ENCODE measurements around the gene CDK19.

CDK19 gene

DNA sequence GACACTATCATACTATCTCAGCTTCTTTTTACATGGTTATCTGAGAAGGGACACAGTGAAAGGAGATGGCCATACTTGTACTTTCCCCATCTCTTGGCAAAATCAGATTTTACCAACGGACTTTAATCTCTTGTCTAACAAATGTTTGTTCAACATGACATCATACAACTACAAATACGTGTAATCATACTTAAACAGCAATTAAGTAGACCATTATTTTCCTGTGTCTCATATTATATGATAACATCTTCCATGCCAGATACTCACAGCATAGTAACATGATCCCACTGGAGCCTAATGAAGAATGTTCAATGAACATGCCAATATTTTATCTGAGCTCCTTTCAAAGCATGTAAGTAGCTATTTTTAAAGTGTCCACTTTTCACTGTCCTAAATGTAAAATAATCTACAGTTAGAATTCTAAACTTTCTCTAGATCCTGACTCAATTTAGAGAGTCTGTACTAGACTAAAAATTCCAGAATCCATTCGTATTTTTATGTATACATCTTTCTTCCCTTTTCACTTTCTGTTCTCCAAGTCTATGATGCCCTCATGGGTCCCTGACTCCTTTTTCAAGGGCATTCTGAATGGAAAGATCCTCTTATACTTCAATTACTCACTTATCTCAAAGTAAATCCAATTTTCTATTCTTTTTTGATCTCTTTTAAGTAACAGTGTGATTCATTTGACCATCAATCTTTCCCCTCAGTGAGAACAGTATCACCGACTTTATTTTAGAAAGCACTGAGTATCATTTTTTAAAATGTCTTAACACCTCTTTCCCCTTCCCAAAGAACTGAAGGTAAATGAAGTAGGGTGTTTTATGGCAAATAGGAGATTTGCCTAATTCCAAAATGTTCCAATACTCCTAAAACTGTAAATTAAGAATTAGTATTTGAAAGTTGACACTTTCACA, 133.5 kb downstream of the CDK19 start:
- WGBS = 68% methylated on average over 3 of the region's 4 CpGs

GRCh38 chr6:110676396-110676795, 138.9 kb downstream of the CDK19 start:
- H2BK5ac ChIP-seq (ENCODE audit: low read depth, low read length, poor library complexity, severe bottlenecking) = no peak overlapping the region
- H3K18ac ChIP-seq (ENCODE audit: low read depth in 1 of 2, low read length in 2 of 2) = no peak overlapping the region
- no peak overlapping the region for H2AK5ac ChIP-seq (ENCODE audit: low read length, severe bottlenecking)
- no peak overlapping the region for H3K23ac ChIP-seq (ENCODE audit: low read length in 2 of 2)
- H3K27ac ChIP-seq (ENCODE audit: low read length, poor library complexity, severe bottlenecking) = no peak overlapping the region
- no peak overlapping the region for H3K4me2 ChIP-seq (ENCODE audit: low read length, poor library complexity, severe bottlenecking)
- no peak for DNase-seq
- H3K9ac ChIP-seq (ENCODE audit: low read length) = no peak overlapping the region
- H3K14ac ChIP-seq (ENCODE audit: low read length in 2 of 2) = no peak overlapping the region
- no peak overlapping the region for H2BK12ac ChIP-seq (ENCODE audit: low read length in 2 of 2)
- H3K4me3 ChIP-seq (ENCODE audit: insufficient read depth in 1 of 2, low read depth in 1 of 2, low read length in 2 of 2) = no peak overlapping the region
- H3K27me3 ChIP-seq (ENCODE audit: control insufficient read depth in 1 of 2, insufficient read depth in 1 of 2, low read length in 2 of 2) = no peaks in the 10 kb centered on the region
- peaks cover 11% of the 10 kb centered on the region for H3K79me1 ChIP-seq (replicated peaks; ENCODE audit: low read length, poor library complexity, severe bottlenecking)
- no peak overlapping the region for H2AFZ ChIP-seq (ENCODE audit: low read depth, low read length)
- no peak overlapping the region for H4K91ac ChIP-seq (ENCODE audit: low read length)
- no peak overlapping the region for H3K4ac ChIP-seq (ENCODE audit: low read depth in 1 of 2, low read length in 2 of 2)
- no peaks in the 10 kb centered on the region for H3K9me3 ChIP-seq (ENCODE audit: control insufficient read depth, low read length)
- no peaks in the 10 kb centered on the region for H3K36me3 ChIP-seq (ENCODE audit: control insufficient read depth in 1 of 2, insufficient read depth in 2 of 2, low read depth in 1 of 2, low read length in 2 of 2)
- no peaks in the 10 kb centered on the region for H3K4me1 ChIP-seq (ENCODE audit: control insufficient read depth, insufficient read depth, low read depth, low read length)
- no peak overlapping the region for H4K8ac ChIP-seq (ENCODE audit: low read length)
- no peak overlapping the region for H2BK120ac ChIP-seq (ENCODE audit: low read depth, low read length)
- no peak overlapping the region for H2BK15ac ChIP-seq (ENCODE audit: low read depth, poor library complexity, severe bottlenecking)

More for the DNA sequence above, 133.5 kb downstream of the CDK19 start:
- Histone ChIP-seq H3K9ac (ENCODE audit: low read length) (peak overlapping the region; percentile 54), H2BK12ac (ENCODE audit: low read length in 2 of 2) (no peak overlapping the region), H4K8ac (ENCODE audit: low read length) (no peak overlapping the region), H2BK15ac (ENCODE audit: low read depth, poor library complexity, severe bottlenecking) (no peak overlapping the region), H3K79me1 (replicated peaks; ENCODE audit: low read length, poor library complexity, severe bottlenecking) (peaks cover 9% of the 10 kb centered on the region), H4K91ac (ENCODE audit: low read length) (no peak overlapping the region), H3K4ac (ENCODE audit: low read depth in 1 of 2, low read length in 2 of 2) (no peak overlapping the region), H3K27ac (ENCODE audit: low read length, poor library complexity, severe bottlenecking) (no peak overlapping the region), H3K36me3 (ENCODE audit: control insufficient read depth in 1 of 2, insufficient read depth in 2 of 2, low read depth in 1 of 2, low read length in 2 of 2) (no peaks in the 10 kb centered on the region), H2AFZ (ENCODE audit: low read depth, low read length) (no peak overlapping the region), H2BK5ac (ENCODE audit: low read depth, low read length, poor library complexity, severe bottlenecking) (no peak overlapping the region), H3K27me3 (ENCODE audit: control insufficient read depth in 1 of 2, insufficient read depth in 1 of 2, low read length in 2 of 2) (no peaks in the 10 kb centered on the region), H3K9me3 (ENCODE audit: control insufficient read depth, low read length) (no peaks in the 10 kb centered on the region), H3K4me3 (ENCODE audit: insufficient read depth in 1 of 2, low read depth in 1 of 2, low read length in 2 of 2) (no peak overlapping the region), H3K4me2 (ENCODE audit: low read length, poor library complexity, severe bottlenecking) (no peak overlapping the region), H3K14ac (ENCODE audit: low read length in 2 of 2) (no peak overlapping the region), H2AK5ac (ENCODE audit: low read length, severe bottlenecking) (no peak overlapping the region), H3K4me1 (ENCODE audit: control insufficient read depth, insufficient read depth, low read depth, low read length) (no peaks in the 10 kb centered on the region), H3K23ac (ENCODE audit: low read length in 2 of 2) (no peak overlapping the region), H2BK120ac (ENCODE audit: low read depth, low read length) (no peak overlapping the region), H3K18ac (ENCODE audit: low read depth in 1 of 2, low read length in 2 of 2) (no peak overlapping the region)
- peak; percentile 17 for DNase-seq

- Histone ChIP-seq H2BK5ac (ENCODE audit: low read depth, low read length, poor library complexity, severe bottlenecking) (no peak overlapping the region), H3K9ac (ENCODE audit: low read length) (no peak overlapping the region), H2AK5ac (ENCODE audit: low read length, severe bottlenecking) (no peak overlapping the region), H2BK120ac (ENCODE audit: low read depth, low read length) (no peak overlapping the region), H3K4ac (ENCODE audit: low read depth in 1 of 2, low read length in 2 of 2) (no peak overlapping the region), H2AFZ (ENCODE audit: low read depth, low read length) (no peak overlapping the region), H3K14ac (ENCODE audit: low read length in 2 of 2) (no peak overlapping the region), H4K91ac (ENCODE audit: low read length) (no peak overlapping the region), H3K9me3 (ENCODE audit: control insufficient read depth, low read length) (no peaks in the 10 kb centered on the region), H3K27ac (ENCODE audit: low read length, poor library complexity, severe bottlenecking) (no peak overlapping the region), H3K18ac (ENCODE audit: low read depth in 1 of 2, low read length in 2 of 2) (no peak overlapping the region), H2BK12ac (ENCODE audit: low read length in 2 of 2) (no peak overlapping the region), H3K4me2 (ENCODE audit: low read length, poor library complexity, severe bottlenecking) (no peak overlapping the region), H3K4me1 (ENCODE audit: control insufficient read depth, insufficient read depth, low read depth, low read length) (no peaks in the 10 kb centered on the region), H3K79me1 (replicated peaks; ENCODE audit: low read length, poor library complexity, severe bottlenecking) (peaks cover 11% of the 10 kb centered on the region), H2BK15ac (ENCODE audit: low read depth, poor library complexity, severe bottlenecking) (no peak overlapping the region), H4K8ac (ENCODE audit: low read length) (no peak overlapping the region), H3K23ac (ENCODE audit: low read length in 2 of 2) (no peak overlapping the region), H3K36me3 (ENCODE audit: control insufficient read depth in 1 of 2, insufficient read depth in 2 of 2, low read depth in 1 of 2, low read length in 2 of 2) (no peaks in the 10 kb centered on the region), H3K27me3 (ENCODE audit: control insufficient read depth in 1 of 2, insufficient read depth in 1 of 2, low read length in 2 of 2) (no peaks in the 10 kb centered on the region), H3K4me3 (ENCODE audit: insufficient read depth in 1 of 2, low read depth in 1 of 2, low read length in 2 of 2) (no peak overlapping the region)
- WGBS = no CpG with 5 or more reads among the region's 1 CpG
- DNase-seq = no peak
These were observed 141.2 kb downstream of the CDK19 start for GRCh38 chr6:110674096-110674495.

GRCh38 chr6:110672122-110672521, 143.1 kb downstream of the CDK19 start:
- no peak overlapping the region for H3K14ac ChIP-seq (ENCODE audit: low read length in 2 of 2)
- H3K4me1 ChIP-seq (ENCODE audit: control insufficient read depth, insufficient read depth, low read depth, low read length) = no peaks in the 10 kb centered on the region
- H3K18ac ChIP-seq (ENCODE audit: low read depth in 1 of 2, low read length in 2 of 2) = no peak overlapping the region
- no peaks in the 10 kb centered on the region for H3K9me3 ChIP-seq (ENCODE audit: control insufficient read depth, low read length)
- H2BK120ac ChIP-seq (ENCODE audit: low read depth, low read length) = no peak overlapping the region
- H4K8ac ChIP-seq (ENCODE audit: low read length) = no peak overlapping the region
- H2BK12ac ChIP-seq (ENCODE audit: low read length in 2 of 2) = no peak overlapping the region
- no peaks in the 10 kb centered on the region for H3K27me3 ChIP-seq (ENCODE audit: control insufficient read depth in 1 of 2, insufficient read depth in 1 of 2, low read length in 2 of 2)
- no peak overlapping the region for H3K4me2 ChIP-seq (ENCODE audit: low read length, poor library complexity, severe bottlenecking)
- H2BK15ac ChIP-seq (ENCODE audit: low read depth, poor library complexity, severe bottlenecking) = no peak overlapping the region
- H2AFZ ChIP-seq (ENCODE audit: low read depth, low read length) = no peak overlapping the region
- no peak for DNase-seq
- no peak overlapping the region for H3K4ac ChIP-seq (ENCODE audit: low read depth in 1 of 2, low read length in 2 of 2)
- peaks cover 4% of the 10 kb centered on the region for H3K79me1 ChIP-seq (replicated peaks; ENCODE audit: low read length, poor library complexity, severe bottlenecking)
- H2BK5ac ChIP-seq (ENCODE audit: low read depth, low read length, poor library complexity, severe bottlenecking) = no peak overlapping the region
- no peak overlapping the region for H2AK5ac ChIP-seq (ENCODE audit: low read length, severe bottlenecking)
- H3K36me3 ChIP-seq (ENCODE audit: control insufficient read depth in 1 of 2, insufficient read depth in 2 of 2, low read depth in 1 of 2, low read length in 2 of 2) = no peaks in the 10 kb centered on the region
- no peak overlapping the region for H4K91ac ChIP-seq (ENCODE audit: low read length)
- no peak overlapping the region for H3K23ac ChIP-seq (ENCODE audit: low read length in 2 of 2)
- no peak overlapping the region for H3K9ac ChIP-seq (ENCODE audit: low read length)
- H3K4me3 ChIP-seq (ENCODE audit: insufficient read depth in 1 of 2, low read depth in 1 of 2, low read length in 2 of 2) = no peak overlapping the region
- H3K27ac ChIP-seq (ENCODE audit: low read length, poor library complexity, severe bottlenecking) = no peak overlapping the region
- 100% methylated on average over 2 of the region's 2 CpGs for WGBS
